Nephron (organoid): ENCODE measurements around the gene GPNMB.

Source experiments
- H3K27ac Mint-ChIP-seq, 3 experiments: 2 replicates each; pipeline ENCODE4 v1.8.0; 2020; ENCODE audit warnings: mixed read lengths in 3 of 3, mild to moderate bottlenecking in 2 of 3, moderate library complexity in 1 of 3
- H3K27me3 Mint-ChIP-seq: 2 replicates; pipeline ENCODE4 v1.8.0; 2021; ENCODE audit warnings: low read depth, mild to moderate bottlenecking, moderate library complexity, mixed read lengths
- H3K36me3 Mint-ChIP-seq: 2 replicates; pipeline ENCODE4 v1.8.0; 2020; ENCODE audit warnings: low read depth, mixed read lengths
- H3K4me1 Mint-ChIP-seq: 2 replicates; pipeline ENCODE4 v1.8.0; 2020; ENCODE audit warnings: mixed read lengths
- H3K4me3 Mint-ChIP-seq, 3 experiments: 2 replicates each; pipeline ENCODE4 v1.8.0; 2020; ENCODE audit warnings: mild to moderate bottlenecking in 3 of 3, mixed read lengths in 3 of 3, moderate library complexity in 2 of 3
- H3K9me3 Mint-ChIP-seq: 2 replicates; pipeline ENCODE4 v1.8.0; 2020; ENCODE audit warnings: mixed read lengths
- TF ChIP-seq, protein P1 (sequence below), 3 experiments: fragments of 200-600 bp; sonication (generic); IDR thresholded peaks; one replicate each; pipeline ENCODE4 v1.5.0; 2021; ENCODE audit warnings: antibody characterized with exemption in 3 of 3; ENCODE audit not compliant: unreplicated experiment in 3 of 3

Gene GPNMB

DNA sequence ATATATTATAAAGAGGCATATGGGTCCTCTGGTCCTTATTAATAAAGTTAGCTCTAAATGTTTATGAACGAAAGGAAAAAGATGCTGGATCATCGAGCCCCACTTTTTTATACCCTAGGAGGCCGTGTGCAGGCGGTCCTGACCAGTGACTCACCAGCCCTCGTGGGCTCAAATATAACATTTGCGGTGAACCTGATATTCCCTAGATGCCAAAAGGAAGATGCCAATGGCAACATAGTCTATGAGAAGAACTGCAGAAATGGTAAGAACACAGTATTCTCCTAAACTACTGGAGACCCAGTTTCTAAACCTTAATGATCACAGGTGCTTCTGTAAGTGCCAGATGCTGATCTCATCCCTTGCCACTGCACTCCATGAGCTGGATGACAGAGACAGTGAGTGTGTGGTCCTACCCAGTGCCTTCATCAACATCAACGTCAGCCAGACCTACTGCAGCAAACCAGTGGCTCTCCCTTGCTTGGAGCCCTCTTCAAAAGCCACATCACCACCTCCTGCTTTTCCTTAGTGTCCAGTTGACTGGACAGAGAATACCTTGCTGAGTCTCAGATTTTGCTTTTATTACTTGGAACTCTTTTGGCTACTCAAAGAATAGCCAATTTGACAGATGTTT lies 7.6 kb downstream of the GPNMB start:
- no peak overlapping the region for H3K4me3 Mint-ChIP-seq
- peaks cover 24% of the 10 kb centered on the region for H3K9me3 Mint-ChIP-seq
- H3K27me3 Mint-ChIP-seq: peaks cover 3% of the 10 kb centered on the region
- H3K4me1 Mint-ChIP-seq: no peaks in the 10 kb centered on the region
- no peak overlapping the region for H3K27ac Mint-ChIP-seq
- TF ChIP-seq, protein P1, sequence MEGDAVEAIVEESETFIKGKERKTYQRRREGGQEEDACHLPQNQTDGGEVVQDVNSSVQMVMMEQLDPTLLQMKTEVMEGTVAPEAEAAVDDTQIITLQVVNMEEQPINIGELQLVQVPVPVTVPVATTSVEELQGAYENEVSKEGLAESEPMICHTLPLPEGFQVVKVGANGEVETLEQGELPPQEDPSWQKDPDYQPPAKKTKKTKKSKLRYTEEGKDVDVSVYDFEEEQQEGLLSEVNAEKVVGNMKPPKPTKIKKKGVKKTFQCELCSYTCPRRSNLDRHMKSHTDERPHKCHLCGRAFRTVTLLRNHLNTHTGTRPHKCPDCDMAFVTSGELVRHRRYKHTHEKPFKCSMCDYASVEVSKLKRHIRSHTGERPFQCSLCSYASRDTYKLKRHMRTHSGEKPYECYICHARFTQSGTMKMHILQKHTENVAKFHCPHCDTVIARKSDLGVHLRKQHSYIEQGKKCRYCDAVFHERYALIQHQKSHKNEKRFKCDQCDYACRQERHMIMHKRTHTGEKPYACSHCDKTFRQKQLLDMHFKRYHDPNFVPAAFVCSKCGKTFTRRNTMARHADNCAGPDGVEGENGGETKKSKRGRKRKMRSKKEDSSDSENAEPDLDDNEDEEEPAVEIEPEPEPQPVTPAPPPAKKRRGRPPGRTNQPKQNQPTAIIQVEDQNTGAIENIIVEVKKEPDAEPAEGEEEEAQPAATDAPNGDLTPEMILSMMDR (IDR thresholded peaks at IDR 0.05; ENCODE audit: unreplicated experiment in 3 of 3): no peak
- no peaks in the 10 kb centered on the region for H3K36me3 Mint-ChIP-seq

DNA sequence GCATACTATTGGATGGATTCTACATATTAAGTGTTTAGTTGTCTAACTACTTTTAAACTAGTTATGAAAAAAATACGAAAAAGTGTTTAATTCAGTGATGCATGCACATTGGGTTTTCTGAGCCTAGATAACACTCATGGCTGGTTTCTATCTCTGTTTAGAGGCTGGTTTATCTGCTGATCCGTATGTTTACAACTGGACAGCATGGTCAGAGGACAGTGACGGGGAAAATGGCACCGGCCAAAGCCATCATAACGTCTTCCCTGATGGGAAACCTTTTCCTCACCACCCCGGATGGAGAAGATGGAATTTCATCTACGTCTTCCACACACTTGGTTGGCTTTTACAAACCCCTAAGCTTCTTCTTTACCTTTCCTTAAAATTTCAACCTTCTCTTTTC lies 10.2 kb downstream of the GPNMB start:
- Mint-ChIP-seq H3K27me3 (peaks cover under 1% of the 10 kb centered on the region), H3K9me3 (peaks cover 1% of the 10 kb centered on the region), H3K27ac (no peak overlapping the region), H3K36me3 (no peaks in the 10 kb centered on the region), H3K4me1 (no peaks in the 10 kb centered on the region), H3K4me3 (no peak overlapping the region)
- TF ChIP-seq, protein P1 (IDR thresholded peaks at IDR 0.05; ENCODE audit: unreplicated experiment in 3 of 3): no peak

DNA sequence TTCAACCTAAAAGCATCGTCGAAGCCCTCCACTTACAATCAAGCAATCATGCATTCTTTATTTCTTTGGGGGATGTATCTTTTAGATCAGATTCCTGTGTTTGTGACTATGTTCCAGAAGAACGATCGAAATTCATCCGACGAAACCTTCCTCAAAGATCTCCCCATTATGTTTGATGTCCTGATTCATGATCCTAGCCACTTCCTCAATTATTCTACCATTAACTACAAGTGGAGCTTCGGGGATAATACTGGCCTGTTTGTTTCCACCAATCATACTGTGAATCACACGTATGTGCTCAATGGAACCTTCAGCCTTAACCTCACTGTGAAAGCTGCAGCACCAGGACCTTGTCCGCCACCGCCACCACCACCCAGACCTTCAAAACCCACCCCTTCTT lies 13.8 kb downstream of the GPNMB start:
- no peak overlapping the region for H3K4me3 Mint-ChIP-seq
- H3K36me3 Mint-ChIP-seq: no peaks in the 10 kb centered on the region
- no peaks in the 10 kb centered on the region for H3K9me3 Mint-ChIP-seq
- TF ChIP-seq, protein P1 (IDR thresholded peaks at IDR 0.05; ENCODE audit: unreplicated experiment in 3 of 3): no peak
- no peak overlapping the region for H3K27ac Mint-ChIP-seq
- H3K4me1 Mint-ChIP-seq: no peaks in the 10 kb centered on the region
- H3K27me3 Mint-ChIP-seq: no peaks in the 10 kb centered on the region

DNA sequence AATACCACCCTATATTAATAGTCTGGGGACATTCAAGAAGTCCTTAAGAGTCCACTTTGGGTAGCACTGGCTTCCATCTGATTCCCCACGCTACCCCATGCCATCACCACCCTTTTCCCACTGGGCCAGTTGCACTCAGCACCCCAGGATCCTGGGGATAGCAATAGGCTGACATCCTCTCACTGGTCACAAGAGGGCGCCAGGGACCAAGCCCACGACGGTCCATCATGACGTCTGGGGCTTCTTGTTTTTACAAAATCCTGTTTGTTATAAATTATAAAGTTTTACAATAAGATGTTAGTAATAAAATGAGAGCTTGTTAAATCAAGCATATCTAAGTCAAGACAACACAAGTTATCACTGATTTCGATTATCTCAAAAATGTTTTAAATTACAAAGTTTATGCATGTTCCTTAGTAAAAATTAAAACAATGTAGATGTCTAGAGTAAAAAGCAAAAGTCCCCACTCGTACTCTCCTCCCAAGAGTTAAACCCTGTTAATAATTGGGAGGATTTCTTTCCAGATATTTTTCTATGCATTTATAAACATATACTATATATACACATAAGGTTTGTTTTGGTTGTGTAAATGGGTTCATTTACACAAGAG lies 15.4 kb downstream of the GPNMB start:
- no peaks in the 10 kb centered on the region for H3K9me3 Mint-ChIP-seq
- TF ChIP-seq, protein P1 (IDR thresholded peaks at IDR 0.05; ENCODE audit: unreplicated experiment in 3 of 3): peak; percentile 80 to 84 (median 83)
- no peak overlapping the region for H3K27ac Mint-ChIP-seq
- H3K4me3 Mint-ChIP-seq: no peak overlapping the region
- H3K4me1 Mint-ChIP-seq: no peaks in the 10 kb centered on the region
- no peaks in the 10 kb centered on the region for H3K27me3 Mint-ChIP-seq
- no peaks in the 10 kb centered on the region for H3K36me3 Mint-ChIP-seq

DNA sequence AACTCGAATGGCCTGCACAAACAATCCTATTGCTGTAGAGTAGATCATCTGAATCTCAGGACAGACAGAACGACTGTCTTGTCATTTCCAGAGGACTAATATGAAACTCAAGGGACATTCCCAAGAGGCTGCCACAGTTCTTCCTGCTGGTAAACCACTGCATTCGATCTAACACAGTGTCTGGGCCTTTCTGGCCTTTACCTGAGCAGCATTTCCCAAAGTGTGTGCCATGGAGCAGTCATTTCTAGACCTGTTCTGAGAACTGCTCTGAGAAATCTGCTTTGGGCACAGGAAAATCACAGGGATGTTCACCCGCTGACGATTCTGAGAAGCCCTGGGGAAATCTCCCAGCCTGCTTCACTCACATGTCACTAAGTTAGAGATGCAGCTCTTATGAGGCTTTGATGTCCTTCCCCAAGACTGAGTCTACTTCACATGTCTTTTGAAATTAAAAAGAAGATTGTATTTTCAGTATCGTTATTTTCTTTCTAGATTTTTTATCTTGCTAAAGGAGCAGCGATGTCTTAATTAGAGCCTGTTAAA lies 18.4 kb downstream of the GPNMB start:
- no peaks in the 10 kb centered on the region for H3K36me3 Mint-ChIP-seq
- no peak overlapping the region for H3K27ac Mint-ChIP-seq
- no peaks in the 10 kb centered on the region for H3K9me3 Mint-ChIP-seq
- no peak overlapping the region for H3K4me3 Mint-ChIP-seq
- H3K4me1 Mint-ChIP-seq: no peaks in the 10 kb centered on the region
- TF ChIP-seq, protein P1 (IDR thresholded peaks at IDR 0.05; ENCODE audit: unreplicated experiment in 3 of 3): no peak
- H3K27me3 Mint-ChIP-seq: no peaks in the 10 kb centered on the region

DNA sequence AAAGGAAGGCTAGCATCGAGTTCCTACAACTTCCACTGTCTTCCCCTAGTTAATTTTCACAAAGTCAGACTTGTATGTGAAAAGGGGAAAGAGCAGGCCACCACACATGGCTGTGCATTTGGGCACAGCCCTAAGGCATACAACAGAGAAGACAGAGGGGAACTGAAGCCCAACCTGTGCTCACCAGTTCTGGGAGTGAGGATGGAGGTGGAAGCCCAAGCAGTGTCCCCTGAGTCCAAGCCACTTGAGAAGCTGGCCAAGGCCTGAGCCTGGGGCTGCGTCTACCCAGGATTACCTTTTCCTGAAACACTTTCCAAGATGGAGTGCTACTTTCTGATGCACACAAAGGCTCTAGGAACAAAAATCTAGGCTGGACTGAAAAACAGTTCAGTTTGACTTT lies 20.3 kb downstream of the GPNMB start:
- H3K4me1 Mint-ChIP-seq: no peaks in the 10 kb centered on the region
- H3K9me3 Mint-ChIP-seq: no peaks in the 10 kb centered on the region
- TF ChIP-seq, protein P1 (IDR thresholded peaks at IDR 0.05; ENCODE audit: unreplicated experiment in 3 of 3): no peak

More for the DNA sequence above, 20.3 kb downstream of the GPNMB start:
- Mint-ChIP-seq H3K27me3 (peaks cover 5% of the 10 kb centered on the region), H3K4me3 (no peak overlapping the region), H3K27ac (no peak overlapping the region), H3K36me3 (no peaks in the 10 kb centered on the region)
